CD4-positive, alpha-beta T cell (primary cell): ENCODE data around the gene LRRC38. TPM values are rescaled to one million over a fixed set of nuclear protein-coding genes. Genes with fewer than 3 reads are reported as not detected.
A peak's percentile ranks its signal among the peaks of the same experiment; 100 is the strongest.

ENCODE experiments used
- ATAC-seq: fragments of 200-7000 bp; cut with Tn5 transposase; one replicate; pipeline ENCODE4 v1.10.0; 2022; ENCODE audit warnings: mild to moderate bottlenecking; ENCODE audit not compliant: poor library complexity
- CTCF ChIA-PET: fragments of 350-600 bp; sonication (Branson Sonifier 250); formaldehyde crosslinking; loops from one replicate; lab custom pipeline; 2021; ENCODE audit warnings: antibody characterized with exemption, inconsistent platforms; lab: Charles Lee
- POLR2A ChIA-PET: fragments of 350-600 bp; sonication (Branson Sonifier 250); formaldehyde crosslinking; loops from one replicate; lab custom pipeline; 2021; ENCODE audit warnings: antibody characterized with exemption, inconsistent platforms; lab: Charles Lee
- DNase-seq, 14 experiments: peaks; one replicate each; pipeline ENCODE4 v3.0.0-alpha.2; 2013 to 2020; ENCODE audit warnings: mixed read lengths in 2 of 14
- H3K27ac ChIP-seq, 2 donors: one replicate each; pipeline versions ENCODE4 v1.5.1 to v1.7.0; 2013; ENCODE audit warnings: low read length in 2 of 2, low read depth in 1 of 2, mild to moderate bottlenecking in 1 of 2
- H3K27me3 ChIP-seq, 2 experiments: 1 replicate in 1 of 2; 2 replicates in 1 of 2; pipeline versions ENCODE4 v1.6.1 to v1.7.0; 2013; ENCODE audit warnings: low read length in 2 of 2, control low read depth in 1 of 2, mild to moderate bottlenecking in 1 of 2, moderate library complexity in 1 of 2; ENCODE audit not compliant: insufficient read depth in 2 of 2, control insufficient read depth in 1 of 2
- H3K36me3 ChIP-seq: one replicate; pipeline ENCODE4 v1.6.1; 2013; ENCODE audit warnings: low read length, control low read depth; ENCODE audit not compliant: insufficient read depth
- H3K4me1 ChIP-seq: one replicate; pipeline ENCODE4 v1.6.1; 2013; ENCODE audit warnings: low read length, control low read depth; ENCODE audit not compliant: insufficient read depth
- H3K4me3 ChIP-seq: one replicate; pipeline ENCODE4 v1.5.1; 2013; ENCODE audit warnings: mild to moderate bottlenecking, low read length, moderate library complexity
- H3K9me3 ChIP-seq, 2 experiments: 1 replicate in 1 of 2; 2 replicates in 1 of 2; pipeline versions ENCODE4 v1.6.1 to v1.7.0; 2013; ENCODE audit warnings: low read length in 2 of 2, mild to moderate bottlenecking in 2 of 2, control low read depth in 1 of 2, moderate library complexity in 1 of 2; ENCODE audit not compliant: control insufficient read depth in 1 of 2, insufficient read depth in 1 of 2
- H3K27ac Mint-ChIP-seq: one replicate; pipeline ENCODE4 v1.8.0; 2020; ENCODE audit warnings: mixed read lengths
- H3K27me3 Mint-ChIP-seq: one replicate; pipeline ENCODE4 v1.8.0; 2021; ENCODE audit warnings: mixed read lengths
- H3K36me3 Mint-ChIP-seq: one replicate; pipeline ENCODE4 v1.8.0; 2021; ENCODE audit warnings: low read depth, mixed read lengths
- H3K4me1 Mint-ChIP-seq: one replicate; pipeline ENCODE4 v1.8.0; 2021; ENCODE audit warnings: low read depth, mixed read lengths
- H3K4me3 Mint-ChIP-seq: one replicate; pipeline ENCODE4 v1.8.0; 2020; ENCODE audit warnings: mild to moderate bottlenecking, mixed read lengths
- H3K9me3 Mint-ChIP-seq: one replicate; pipeline ENCODE4 v1.8.0; 2020; ENCODE audit warnings: mixed read lengths
- intact Hi-C, 2 experiments: fragments of 100-400 bp; cut with DNase I in 1 of 2; cut with micrococcal nuclease in 1 of 2; formaldehyde crosslinking; loops; one replicate each; pipeline versions ENCODE4 v1.15.1 to v1.9.0; 2023 to 2025; cut with DNase I, micrococcal nuclease
- total RNA-seq, 174 experiments: library from RNA in 2 of 174; stranded (reverse) in 2 of 174; gene quantifications; one replicate each; pipeline ENCODE4 v1.2.3 and lab custom pipeline; 2021 to 2026
- TF ChIP-seq, protein P1 (sequence below): fragments of 200-600 bp; IDR thresholded peaks from one replicate; pipeline ENCODE4 v1.8.0; 2022; ENCODE audit warnings: antibody characterized with exemption, mild to moderate bottlenecking

Gene LRRC38
- total RNA-seq, 2 experiments from 2014 or later, result not detected

DNA sequence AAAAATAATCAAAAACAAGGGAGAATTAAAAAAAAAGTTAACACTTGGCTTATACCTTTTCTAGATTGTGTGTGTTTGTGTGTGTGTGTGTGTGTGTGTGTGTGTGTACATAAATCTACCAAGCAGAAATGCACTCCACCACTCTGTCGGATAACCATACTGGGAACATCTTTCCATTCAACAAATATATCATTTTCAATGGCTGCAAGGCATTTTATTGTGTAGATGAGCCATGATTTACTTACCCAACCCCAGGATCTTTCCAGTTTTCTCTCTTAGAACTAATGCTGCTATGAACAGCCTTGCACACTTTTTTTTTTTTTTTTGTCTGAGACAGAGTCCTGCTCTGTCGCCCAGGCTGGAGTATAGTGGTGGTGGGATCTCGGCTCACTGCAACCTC lies 25.8 kb downstream of the LRRC38 start:
- no peaks in the 10 kb centered on the region for H3K4me1 ChIP-seq
- CTCF ChIA-PET, result no interaction called here
- Mint-ChIP-seq H3K27ac (no peak overlapping the region), H3K27me3 (peaks cover 18% of the 10 kb centered on the region), H3K36me3 (no peaks in the 10 kb centered on the region), H3K4me3 (no peak overlapping the region), H3K9me3 (no peaks in the 10 kb centered on the region), H3K4me1 (no peaks in the 10 kb centered on the region)
- no peaks in the 10 kb centered on the region for H3K9me3 ChIP-seq
- H3K4me3 ChIP-seq, result no peak overlapping the region
- no peak for ATAC-seq
- TF ChIP-seq, protein P1, sequence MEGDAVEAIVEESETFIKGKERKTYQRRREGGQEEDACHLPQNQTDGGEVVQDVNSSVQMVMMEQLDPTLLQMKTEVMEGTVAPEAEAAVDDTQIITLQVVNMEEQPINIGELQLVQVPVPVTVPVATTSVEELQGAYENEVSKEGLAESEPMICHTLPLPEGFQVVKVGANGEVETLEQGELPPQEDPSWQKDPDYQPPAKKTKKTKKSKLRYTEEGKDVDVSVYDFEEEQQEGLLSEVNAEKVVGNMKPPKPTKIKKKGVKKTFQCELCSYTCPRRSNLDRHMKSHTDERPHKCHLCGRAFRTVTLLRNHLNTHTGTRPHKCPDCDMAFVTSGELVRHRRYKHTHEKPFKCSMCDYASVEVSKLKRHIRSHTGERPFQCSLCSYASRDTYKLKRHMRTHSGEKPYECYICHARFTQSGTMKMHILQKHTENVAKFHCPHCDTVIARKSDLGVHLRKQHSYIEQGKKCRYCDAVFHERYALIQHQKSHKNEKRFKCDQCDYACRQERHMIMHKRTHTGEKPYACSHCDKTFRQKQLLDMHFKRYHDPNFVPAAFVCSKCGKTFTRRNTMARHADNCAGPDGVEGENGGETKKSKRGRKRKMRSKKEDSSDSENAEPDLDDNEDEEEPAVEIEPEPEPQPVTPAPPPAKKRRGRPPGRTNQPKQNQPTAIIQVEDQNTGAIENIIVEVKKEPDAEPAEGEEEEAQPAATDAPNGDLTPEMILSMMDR, result no peak
- DNase-seq, result no peak
- no peak overlapping the region for H3K27ac ChIP-seq
- H3K36me3 ChIP-seq, result no peaks in the 10 kb centered on the region
- peaks cover 0 to 3% of the 10 kb centered on the region in 2 experiments for H3K27me3 ChIP-seq
- intact Hi-C loops, result no loop called here
- POLR2A ChIA-PET, result no interaction called here

GRCh38 chr1:13487143-13487868 lies 26.5 kb downstream of the LRRC38 start:
- H3K4me1 Mint-ChIP-seq, result no peaks in the 10 kb centered on the region
- H3K4me3 ChIP-seq, result no peak overlapping the region
- ChIA-PET CTCF (no interaction called here), POLR2A (no interaction called here)
- TF ChIP-seq, protein P1, result no peak
- no peaks in the 10 kb centered on the region for H3K36me3 Mint-ChIP-seq
- H3K4me3 Mint-ChIP-seq, result no peak overlapping the region
- peaks cover 18% of the 10 kb centered on the region for H3K27me3 Mint-ChIP-seq
- no peaks in the 10 kb centered on the region for H3K9me3 Mint-ChIP-seq
- no peak overlapping the region for H3K27ac ChIP-seq
- DNase-seq (peak in 3 of 14 experiments; percentile 2 to 23 (median 12)), ATAC-seq (no peak)
- peaks cover 0 to 3% of the 10 kb centered on the region in 2 experiments for H3K27me3 ChIP-seq
- H3K27ac Mint-ChIP-seq, result no peak overlapping the region
- H3K36me3 ChIP-seq, result no peaks in the 10 kb centered on the region
- H3K9me3 ChIP-seq, result no peaks in the 10 kb centered on the region
- H3K4me1 ChIP-seq, result no peaks in the 10 kb centered on the region
- intact Hi-C loops, result no loop called here

GRCh38 chr1:13483946-13484345 lies 29.9 kb downstream of the LRRC38 start:
- Mint-ChIP-seq H3K27me3 (peaks cover 13% of the 10 kb centered on the region), H3K27ac (no peak overlapping the region), H3K36me3 (no peaks in the 10 kb centered on the region), H3K9me3 (no peaks in the 10 kb centered on the region), H3K4me1 (peaks cover 6% of the 10 kb centered on the region), H3K4me3 (no peak overlapping the region)
- intact Hi-C loops, result no loop called here
- TF ChIP-seq, protein P1, result no peak
- DNase-seq (no peak), ATAC-seq (no peak)
- POLR2A ChIA-PET, result interaction anchor here (0.7 kb wide), 1 partner anchor 30 kb away, joined by 3 read pairs; no protein-coding TSS in a partner anchor
- Histone ChIP-seq H3K4me1 (peaks cover 3% of the 10 kb centered on the region), H3K9me3 (no peaks in the 10 kb centered on the region), H3K36me3 (no peaks in the 10 kb centered on the region), H3K4me3 (no peak overlapping the region), H3K27me3 (peaks cover 0 to 3% of the 10 kb centered on the region in 2 experiments), H3K27ac (no peak overlapping the region)
- CTCF ChIA-PET, result no interaction called here
